ENCODE data around the gene ZNF225. TPM values are rescaled to one million over a fixed set of nuclear protein-coding genes. Genes with fewer than 3 reads are reported as not detected.
A peak's percentile ranks its signal among the peaks of the same experiment; 100 is the strongest.

Gene ZNF225
- total and polyA plus RNA-seq, 4 donors, result 0.88 to 4.5 (median 1.7) TPM

- TF ChIP-seq GABPA (IDR thresholded peaks at IDR 0.05 in 1 of 2, conservative IDR thresholded peaks at IDR 0.05 in 1 of 2), result no peak
- TF ChIP-seq YY1 (IDR thresholded peaks at IDR 0.05), result no peak
- TF ChIP-seq ATF3 (IDR thresholded peaks at IDR 0.05), result no peak
- TF ChIP-seq HNF4G (IDR thresholded peaks at IDR 0.05), result no peak
- TF ChIP-seq EGR1 (IDR thresholded peaks at IDR 0.05; ENCODE audit: low read depth in 2 of 2), result no peak
- no peak for TF ChIP-seq NR2F2 (IDR thresholded peaks at IDR 0.05)
- TF ChIP-seq JUND (IDR thresholded peaks at IDR 0.05), result no peak
- TF ChIP-seq REST (IDR thresholded peaks at IDR 0.05), result no peak
- TF ChIP-seq RXRA (IDR thresholded peaks at IDR 0.05), result no peak
- no peak for TF ChIP-seq MAX (IDR thresholded peaks at IDR 0.05)
- no peak for TF ChIP-seq TAF1 (conservative IDR thresholded peaks at IDR 0.05)
- no peak for TF ChIP-seq CTCF (IDR thresholded peaks at IDR 0.05; ENCODE audit: low read depth, low read length, missing input control)
- TF ChIP-seq HNF4A (conservative IDR thresholded peaks at IDR 0.05), result no peak
These were observed 63.4 kb downstream of the ZNF225 start for GRCh38 chr19:44176590-44176989.

GRCh38 chr19:44180968-44181367 is 67.8 kb downstream of the ZNF225 start:
- no peak for DNase-seq (ENCODE audit: low spot score)
- peaks cover 2 to 16% (median 13%) of the 10 kb centered on the region in 4 donors for H3K36me3 ChIP-seq (ENCODE audit: control insufficient read depth in 4 of 4, insufficient read depth in 3 of 4, low read depth in 1 of 4, low read length in 3 of 4)
- peaks cover 42 to 81% (median 68%) of the 10 kb centered on the region in 4 donors for H3K9me3 ChIP-seq (ENCODE audit: control insufficient read depth in 4 of 4, low read length in 3 of 4)
- TF ChIP-seq GABPA (IDR thresholded peaks at IDR 0.05 in 1 of 2, conservative IDR thresholded peaks at IDR 0.05 in 1 of 2) (no peak), MAX (IDR thresholded peaks at IDR 0.05) (no peak), HNF4A (conservative IDR thresholded peaks at IDR 0.05) (no peak), EGR1 (IDR thresholded peaks at IDR 0.05; ENCODE audit: low read depth in 2 of 2) (no peak), TAF1 (conservative IDR thresholded peaks at IDR 0.05) (no peak), REST (IDR thresholded peaks at IDR 0.05) (no peak), FOXA1 (IDR thresholded peaks at IDR 0.05) (no peak), YY1 (IDR thresholded peaks at IDR 0.05) (no peak), NR2F2 (IDR thresholded peaks at IDR 0.05) (no peak), CTCF (IDR thresholded peaks at IDR 0.05; ENCODE audit: low read depth, low read length, missing input control) (no peak), HNF4G (IDR thresholded peaks at IDR 0.05) (no peak), JUND (IDR thresholded peaks at IDR 0.05) (no peak), RXRA (IDR thresholded peaks at IDR 0.05) (no peak), RAD21 (IDR thresholded peaks at IDR 0.05) (no peak), FOXA2 (IDR thresholded peaks at IDR 0.05) (no peak), SP1 (IDR thresholded peaks at IDR 0.05) (no peak)

More at GRCh38 chr19:44176590-44176989, 63.4 kb downstream of the ZNF225 start:
- 98% methylated on average over 3 of the region's 3 CpGs for WGBS
- Histone ChIP-seq H3K9me3 (ENCODE audit: control insufficient read depth in 4 of 4, low read length in 3 of 4) (peaks cover 47 to 94% (median 81%) of the 10 kb centered on the region in 4 donors), H3K4me1 (ENCODE audit: control insufficient read depth in 4 of 4, insufficient read depth in 4 of 4, low read length in 3 of 4) (no peaks in the 10 kb centered on the region), H3K27ac (ENCODE audit: low read depth in 1 of 2, low read length in 2 of 2) (no peak overlapping the region), H3K4me3 (ENCODE audit: low read depth in 1 of 3, low read length in 3 of 3) (peak overlapping the region in 2 of 3 donors; percentile 59 to 69), H3K27me3 (ENCODE audit: control insufficient read depth in 4 of 4, insufficient read depth in 4 of 4, low read length in 3 of 4) (no peaks in the 10 kb centered on the region), H3K9ac (ENCODE audit: low read depth in 1 of 2, low read length in 2 of 2) (no peak overlapping the region), H3K36me3 (ENCODE audit: control insufficient read depth in 4 of 4, insufficient read depth in 3 of 4, low read depth in 1 of 4, low read length in 3 of 4) (peaks cover 21 to 59% (median 56%) of the 10 kb centered on the region in 4 donors)
- DNase-seq (ENCODE audit: low spot score), result no peak

More at GRCh38 chr19:44180968-44181367, 67.8 kb downstream of the ZNF225 start:
- Histone ChIP-seq H3K9ac (ENCODE audit: low read depth in 1 of 2, low read length in 2 of 2) (no peak overlapping the region), H3K27ac (ENCODE audit: low read depth in 1 of 2, low read length in 2 of 2) (no peak overlapping the region), H3K4me3 (ENCODE audit: low read depth in 1 of 3, low read length in 3 of 3) (peak overlapping the region in 2 of 3 donors; percentile 29 to 31), H3K27me3 (ENCODE audit: control insufficient read depth in 4 of 4, insufficient read depth in 4 of 4, low read length in 3 of 4) (no peaks in the 10 kb centered on the region), H3K4me1 (ENCODE audit: control insufficient read depth in 4 of 4, insufficient read depth in 4 of 4, low read length in 3 of 4) (no peaks in the 10 kb centered on the region)

Data from liver (tissue), 9 donors.